ENCODE results near the gene CTNND2.

The CTNND2 gene

GRCh38 chr5:11785771-11786352, 118.4 kb downstream of the CTNND2 start:
- Histone ChIP-seq H3K36me3 (ENCODE audit: control insufficient read depth, insufficient read depth, low read length) (no peaks in the 10 kb centered on the region), H3K9me3 (ENCODE audit: control insufficient read depth, low read length) (peaks cover 8% of the 10 kb centered on the region), H3K27ac (ENCODE audit: low read depth, low read length, severe bottlenecking) (no peak overlapping the region), H3K4me3 (ENCODE audit: extremely low read depth, insufficient read depth, low read length, poor library complexity, severe bottlenecking) (no peak overlapping the region), H3K4me1 (ENCODE audit: control insufficient read depth, insufficient read depth, low read length, poor library complexity, severe bottlenecking) (no peaks in the 10 kb centered on the region)
- WGBS, 2 experiments (ENCODE audit: insufficient coverage in 2 of 2), result 83 to 86% methylated on average over 4 to 6 of the region's 6 CpGs

- Histone ChIP-seq H3K4me3 (ENCODE audit: extremely low read depth, insufficient read depth, low read length, poor library complexity, severe bottlenecking) (no peak overlapping the region), H3K4me1 (ENCODE audit: control insufficient read depth, insufficient read depth, low read length, poor library complexity, severe bottlenecking) (no peaks in the 10 kb centered on the region), H3K27ac (ENCODE audit: low read depth, low read length, severe bottlenecking) (no peak overlapping the region), H3K36me3 (ENCODE audit: control insufficient read depth, insufficient read depth, low read length) (no peaks in the 10 kb centered on the region), H3K9me3 (ENCODE audit: control insufficient read depth, low read length) (peaks cover 8% of the 10 kb centered on the region)
- 80% methylated on average over 2 of the region's 4 CpGs; no CpG with 5 or more reads in 1 of the 2 experiments for WGBS, 2 experiments (ENCODE audit: insufficient coverage in 2 of 2)
Measured at GRCh38 chr5:11780641-11781345, 123.5 kb downstream of the CTNND2 start.

GRCh38 chr5:11777096-11777495, 127.2 kb downstream of the CTNND2 start:
- H3K36me3 ChIP-seq (ENCODE audit: control insufficient read depth, insufficient read depth, low read length), result no peaks in the 10 kb centered on the region
- WGBS, 2 experiments (ENCODE audit: insufficient coverage in 2 of 2), result 86 to 92% methylated on average over 1 of the region's 2 CpGs
- no peaks in the 10 kb centered on the region for H3K9me3 ChIP-seq (ENCODE audit: control insufficient read depth, low read length)
- H3K27ac ChIP-seq (ENCODE audit: low read depth, low read length, severe bottlenecking), result no peak overlapping the region
- no peak overlapping the region for H3K4me3 ChIP-seq (ENCODE audit: extremely low read depth, insufficient read depth, low read length, poor library complexity, severe bottlenecking)
- no peaks in the 10 kb centered on the region for H3K4me1 ChIP-seq (ENCODE audit: control insufficient read depth, insufficient read depth, low read length, poor library complexity, severe bottlenecking)

- no peak overlapping the region for H3K4me3 ChIP-seq (ENCODE audit: extremely low read depth, insufficient read depth, low read length, poor library complexity, severe bottlenecking)
- H3K27ac ChIP-seq (ENCODE audit: low read depth, low read length, severe bottlenecking), result no peak overlapping the region
- no peaks in the 10 kb centered on the region for H3K4me1 ChIP-seq (ENCODE audit: control insufficient read depth, insufficient read depth, low read length, poor library complexity, severe bottlenecking)
- H3K9me3 ChIP-seq (ENCODE audit: control insufficient read depth, low read length), result no peaks in the 10 kb centered on the region
- 63 to 67% methylated on average over 1 to 2 of the region's 2 CpGs for WGBS, 2 experiments (ENCODE audit: insufficient coverage in 2 of 2)
- H3K36me3 ChIP-seq (ENCODE audit: control insufficient read depth, insufficient read depth, low read length), result no peaks in the 10 kb centered on the region
Measured at GRCh38 chr5:11770310-11770709, 133.9 kb downstream of the CTNND2 start.

DNA sequence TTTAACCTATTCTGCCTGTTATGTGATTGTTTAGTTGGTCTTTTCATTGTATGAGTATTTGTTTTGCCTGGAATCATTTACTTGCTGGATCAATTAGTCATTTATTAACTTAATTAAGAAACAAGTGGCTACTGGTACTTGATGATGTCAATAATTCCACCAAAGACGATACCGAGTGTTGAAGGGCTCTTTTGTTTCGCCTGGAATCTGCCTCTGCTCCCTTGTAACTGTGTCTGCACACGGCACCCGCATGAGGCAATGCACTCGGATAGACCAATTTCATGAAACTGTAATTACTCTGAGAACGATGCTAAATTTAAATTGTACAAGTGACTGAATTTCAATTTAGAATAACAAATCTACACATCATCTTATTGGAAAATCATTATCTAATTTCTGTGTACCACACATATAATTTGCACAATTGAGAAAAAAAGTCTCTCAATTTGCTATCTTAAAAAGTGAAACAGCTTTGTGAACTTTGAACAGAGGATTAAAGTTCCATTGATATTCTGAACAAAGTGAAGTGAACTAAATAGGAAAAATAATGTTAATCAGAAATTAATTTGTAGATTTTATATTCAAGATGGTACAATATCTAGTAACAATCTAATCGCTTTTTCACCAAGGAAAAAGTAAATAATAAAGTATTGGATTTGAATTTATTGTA, 143.2 kb downstream of the CTNND2 start:
- Histone ChIP-seq H3K4me3 (ENCODE audit: extremely low read depth, insufficient read depth, low read length, poor library complexity, severe bottlenecking) (no peak overlapping the region), H3K4me1 (ENCODE audit: control insufficient read depth, insufficient read depth, low read length, poor library complexity, severe bottlenecking) (no peaks in the 10 kb centered on the region), H3K36me3 (ENCODE audit: control insufficient read depth, insufficient read depth, low read length) (no peaks in the 10 kb centered on the region), H3K27ac (ENCODE audit: low read depth, low read length, severe bottlenecking) (no peak overlapping the region), H3K9me3 (ENCODE audit: control insufficient read depth, low read length) (no peaks in the 10 kb centered on the region)
- WGBS, 2 experiments (ENCODE audit: insufficient coverage in 2 of 2), result 95 to 98% methylated on average over 5 to 7 of the region's 8 CpGs

- H3K27ac ChIP-seq (ENCODE audit: low read depth, low read length, severe bottlenecking), result no peak overlapping the region
- H3K9me3 ChIP-seq (ENCODE audit: control insufficient read depth, low read length), result no peaks in the 10 kb centered on the region
- H3K4me3 ChIP-seq (ENCODE audit: extremely low read depth, insufficient read depth, low read length, poor library complexity, severe bottlenecking), result no peak overlapping the region
- no peaks in the 10 kb centered on the region for H3K36me3 ChIP-seq (ENCODE audit: control insufficient read depth, insufficient read depth, low read length)
- WGBS, 2 experiments (ENCODE audit: insufficient coverage in 2 of 2), result no CpG with 5 or more reads among the region's 1 CpG
- H3K4me1 ChIP-seq (ENCODE audit: control insufficient read depth, insufficient read depth, low read length, poor library complexity, severe bottlenecking), result no peaks in the 10 kb centered on the region
Measured at GRCh38 chr5:11758321-11758720, 145.9 kb downstream of the CTNND2 start.

GRCh38 chr5:11757661-11758060, 146.6 kb downstream of the CTNND2 start:
- no peaks in the 10 kb centered on the region for H3K4me1 ChIP-seq (ENCODE audit: control insufficient read depth, insufficient read depth, low read length, poor library complexity, severe bottlenecking)
- WGBS, 2 experiments (ENCODE audit: insufficient coverage in 2 of 2), result no CpG with 5 or more reads among the region's 1 CpG

GRCh38 chr5:11737010-11737409, 167.2 kb downstream of the CTNND2 start:
- Histone ChIP-seq H3K9me3 (ENCODE audit: control insufficient read depth, low read length) (no peaks in the 10 kb centered on the region), H3K4me1 (ENCODE audit: control insufficient read depth, insufficient read depth, low read length, poor library complexity, severe bottlenecking) (no peaks in the 10 kb centered on the region), H3K4me3 (ENCODE audit: extremely low read depth, insufficient read depth, low read length, poor library complexity, severe bottlenecking) (no peak overlapping the region), H3K36me3 (ENCODE audit: control insufficient read depth, insufficient read depth, low read length) (no peaks in the 10 kb centered on the region), H3K27ac (ENCODE audit: low read depth, low read length, severe bottlenecking) (no peak overlapping the region)
- 83% methylated on average over 3 of the region's 3 CpGs; no CpG with 5 or more reads in 1 of the 2 experiments for WGBS, 2 experiments (ENCODE audit: insufficient coverage in 2 of 2)

More at GRCh38 chr5:11757661-11758060, 146.6 kb downstream of the CTNND2 start:
- no peak overlapping the region for H3K27ac ChIP-seq (ENCODE audit: low read depth, low read length, severe bottlenecking)
- H3K9me3 ChIP-seq (ENCODE audit: control insufficient read depth, low read length), result no peaks in the 10 kb centered on the region
- H3K36me3 ChIP-seq (ENCODE audit: control insufficient read depth, insufficient read depth, low read length), result no peaks in the 10 kb centered on the region
- no peak overlapping the region for H3K4me3 ChIP-seq (ENCODE audit: extremely low read depth, insufficient read depth, low read length, poor library complexity, severe bottlenecking)

GRCh38 chr5:11734369-11734768, 169.9 kb downstream of the CTNND2 start:
- Histone ChIP-seq H3K4me3 (ENCODE audit: extremely low read depth, insufficient read depth, low read length, poor library complexity, severe bottlenecking) (no peak overlapping the region), H3K9me3 (ENCODE audit: control insufficient read depth, low read length) (no peaks in the 10 kb centered on the region), H3K27ac (ENCODE audit: low read depth, low read length, severe bottlenecking) (no peak overlapping the region), H3K36me3 (ENCODE audit: control insufficient read depth, insufficient read depth, low read length) (no peaks in the 10 kb centered on the region), H3K4me1 (ENCODE audit: control insufficient read depth, insufficient read depth, low read length, poor library complexity, severe bottlenecking) (no peaks in the 10 kb centered on the region)
- no CpG with 5 or more reads among the region's 1 CpG for WGBS, 2 experiments (ENCODE audit: insufficient coverage in 2 of 2)

DNA sequence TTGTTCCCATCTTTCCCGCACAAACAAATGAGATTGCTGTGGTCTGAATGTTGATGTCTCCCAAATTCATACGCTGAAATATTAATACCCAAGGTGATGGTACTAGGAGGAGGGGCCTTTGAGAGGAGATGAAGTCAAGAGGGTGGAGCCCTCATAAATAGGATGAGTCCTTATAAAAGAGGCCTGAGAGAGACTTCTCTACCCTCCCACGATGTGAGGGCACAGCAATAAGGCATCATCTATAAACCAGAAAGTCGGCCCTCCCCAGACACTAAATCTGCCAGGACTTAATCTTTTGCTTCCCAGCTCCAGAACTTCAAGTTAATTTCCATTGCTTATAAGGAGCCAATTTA, 170.4 kb downstream of the CTNND2 start:
- whole genome bisulfite sequencing, 2 experiments (ENCODE audit: insufficient coverage in 2 of 2), result 40 to 100% methylated on average over 1 to 4 of the region's 4 CpGs
- Histone ChIP-seq H3K9me3 (ENCODE audit: control insufficient read depth, low read length) (no peaks in the 10 kb centered on the region), H3K36me3 (ENCODE audit: control insufficient read depth, insufficient read depth, low read length) (no peaks in the 10 kb centered on the region), H3K27ac (ENCODE audit: low read depth, low read length, severe bottlenecking) (no peak overlapping the region), H3K4me1 (ENCODE audit: control insufficient read depth, insufficient read depth, low read length, poor library complexity, severe bottlenecking) (no peaks in the 10 kb centered on the region), H3K4me3 (ENCODE audit: extremely low read depth, insufficient read depth, low read length, poor library complexity, severe bottlenecking) (no peak overlapping the region)

Data from mesodermal cell (in vitro differentiated cells).